ENCODE data around the gene CAMTA1. TPM values are rescaled to one million over a fixed set of nuclear protein-coding genes. Genes with fewer than 3 reads are reported as not detected.

Gene CAMTA1
- total RNA-seq, 2 donors from 2014 or later = 100 to 102 TPM

DNA sequence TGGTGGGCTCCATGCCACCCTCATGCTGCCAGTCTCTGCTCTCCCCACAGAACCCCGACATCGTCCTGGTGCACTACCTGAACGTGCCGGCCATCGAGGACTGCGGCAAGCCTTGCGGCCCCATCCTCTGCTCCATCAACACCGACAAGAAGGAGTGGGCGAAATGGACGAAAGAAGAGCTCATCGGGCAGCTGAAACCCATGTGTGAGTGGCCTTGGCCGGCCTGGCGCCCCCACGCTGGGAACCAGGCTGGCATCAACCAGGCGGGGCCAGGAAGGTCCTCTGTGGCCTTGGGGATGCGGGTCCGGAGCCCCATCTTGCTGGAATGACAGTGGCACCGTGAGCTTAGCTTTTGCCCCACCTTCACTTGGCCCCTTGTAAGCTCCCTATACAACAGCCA is 855.1 kb downstream of the CAMTA1 start:
- WGBS = 93% methylated on average over 18 of the region's 18 CpGs
- H3K27ac ChIP-seq = no peak overlapping the region

DNA sequence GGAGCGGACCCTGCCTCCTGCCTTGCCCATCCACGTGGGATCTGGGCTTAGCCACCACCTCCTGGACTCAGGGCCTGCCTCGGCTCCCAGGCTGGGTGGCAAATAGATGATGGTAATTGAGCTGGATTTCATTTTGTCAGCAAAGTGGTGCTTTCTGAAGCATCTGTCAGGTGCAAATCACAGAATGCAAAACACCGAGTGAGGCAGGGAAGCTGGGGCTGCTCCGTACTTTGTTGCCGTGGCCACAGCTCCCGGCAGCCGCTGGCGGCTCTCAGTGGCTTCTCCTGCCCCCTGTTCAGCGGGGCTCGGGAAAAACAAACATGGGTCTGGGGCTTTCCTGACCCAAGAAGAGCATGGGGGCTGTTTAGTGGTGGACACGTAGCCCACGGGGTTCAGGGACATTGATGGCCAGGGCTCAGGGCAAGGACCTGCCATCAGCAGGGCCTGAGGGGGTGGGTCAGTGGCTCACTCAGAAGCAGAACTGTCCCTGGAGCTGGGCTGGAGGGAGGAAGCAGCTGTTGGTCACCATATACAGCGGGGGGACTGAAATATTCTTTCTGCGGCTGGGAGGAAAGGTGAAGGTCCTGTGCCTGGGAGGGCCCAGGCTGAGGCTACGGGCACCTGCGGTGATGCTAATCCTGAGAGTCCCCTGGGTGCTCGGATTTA is 855.8 kb downstream of the CAMTA1 start:
- WGBS = 79% methylated on average over 18 of the region's 18 CpGs
- no peaks in the 10 kb centered on the region for H3K4me1 ChIP-seq (replicated peaks)
- H3K27me3 ChIP-seq (replicated peaks; ENCODE audit: insufficient read depth) = no peaks in the 10 kb centered on the region
- intact Hi-C loops (cut with DNase I) = loop anchor here (5.0 to 10.0 kb wide), 3 partner anchors 416 to 919 kb away; no protein-coding TSS in a partner anchor
- DNase-seq (ENCODE audit: low spot score) = no peak
- H3K4me3 ChIP-seq = no peak overlapping the region
- H3K27ac ChIP-seq = no peak overlapping the region
- no peaks in the 10 kb centered on the region for H3K36me3 ChIP-seq
- no peaks in the 10 kb centered on the region for H3K9me3 ChIP-seq
- TF ChIP-seq, protein P1, sequence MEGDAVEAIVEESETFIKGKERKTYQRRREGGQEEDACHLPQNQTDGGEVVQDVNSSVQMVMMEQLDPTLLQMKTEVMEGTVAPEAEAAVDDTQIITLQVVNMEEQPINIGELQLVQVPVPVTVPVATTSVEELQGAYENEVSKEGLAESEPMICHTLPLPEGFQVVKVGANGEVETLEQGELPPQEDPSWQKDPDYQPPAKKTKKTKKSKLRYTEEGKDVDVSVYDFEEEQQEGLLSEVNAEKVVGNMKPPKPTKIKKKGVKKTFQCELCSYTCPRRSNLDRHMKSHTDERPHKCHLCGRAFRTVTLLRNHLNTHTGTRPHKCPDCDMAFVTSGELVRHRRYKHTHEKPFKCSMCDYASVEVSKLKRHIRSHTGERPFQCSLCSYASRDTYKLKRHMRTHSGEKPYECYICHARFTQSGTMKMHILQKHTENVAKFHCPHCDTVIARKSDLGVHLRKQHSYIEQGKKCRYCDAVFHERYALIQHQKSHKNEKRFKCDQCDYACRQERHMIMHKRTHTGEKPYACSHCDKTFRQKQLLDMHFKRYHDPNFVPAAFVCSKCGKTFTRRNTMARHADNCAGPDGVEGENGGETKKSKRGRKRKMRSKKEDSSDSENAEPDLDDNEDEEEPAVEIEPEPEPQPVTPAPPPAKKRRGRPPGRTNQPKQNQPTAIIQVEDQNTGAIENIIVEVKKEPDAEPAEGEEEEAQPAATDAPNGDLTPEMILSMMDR (IDR thresholded peaks at IDR 0.05) = no peak
- no peak for TF ChIP-seq POLR2A (IDR thresholded peaks at IDR 0.05)
- TF ChIP-seq POLR2AphosphoS5 (IDR thresholded peaks at IDR 0.05) = no peak

More for the DNA sequence above, 855.1 kb downstream of the CAMTA1 start:
- intact Hi-C loops (cut with DNase I) = loop anchor here (5.0 to 10.0 kb wide), 3 partner anchors 416 to 918 kb away; no protein-coding TSS in a partner anchor
- Histone ChIP-seq H3K27me3 (replicated peaks; ENCODE audit: insufficient read depth) (no peaks in the 10 kb centered on the region), H3K9me3 (no peaks in the 10 kb centered on the region), H3K4me1 (replicated peaks) (no peaks in the 10 kb centered on the region), H3K36me3 (no peaks in the 10 kb centered on the region), H3K4me3 (no peak overlapping the region)
- no peak for TF ChIP-seq POLR2AphosphoS5 (IDR thresholded peaks at IDR 0.05)
- no peak for TF ChIP-seq POLR2A (IDR thresholded peaks at IDR 0.05)
- TF ChIP-seq, protein P1 (IDR thresholded peaks at IDR 0.05) = no peak
- no peak for DNase-seq (ENCODE audit: low spot score)

DNA sequence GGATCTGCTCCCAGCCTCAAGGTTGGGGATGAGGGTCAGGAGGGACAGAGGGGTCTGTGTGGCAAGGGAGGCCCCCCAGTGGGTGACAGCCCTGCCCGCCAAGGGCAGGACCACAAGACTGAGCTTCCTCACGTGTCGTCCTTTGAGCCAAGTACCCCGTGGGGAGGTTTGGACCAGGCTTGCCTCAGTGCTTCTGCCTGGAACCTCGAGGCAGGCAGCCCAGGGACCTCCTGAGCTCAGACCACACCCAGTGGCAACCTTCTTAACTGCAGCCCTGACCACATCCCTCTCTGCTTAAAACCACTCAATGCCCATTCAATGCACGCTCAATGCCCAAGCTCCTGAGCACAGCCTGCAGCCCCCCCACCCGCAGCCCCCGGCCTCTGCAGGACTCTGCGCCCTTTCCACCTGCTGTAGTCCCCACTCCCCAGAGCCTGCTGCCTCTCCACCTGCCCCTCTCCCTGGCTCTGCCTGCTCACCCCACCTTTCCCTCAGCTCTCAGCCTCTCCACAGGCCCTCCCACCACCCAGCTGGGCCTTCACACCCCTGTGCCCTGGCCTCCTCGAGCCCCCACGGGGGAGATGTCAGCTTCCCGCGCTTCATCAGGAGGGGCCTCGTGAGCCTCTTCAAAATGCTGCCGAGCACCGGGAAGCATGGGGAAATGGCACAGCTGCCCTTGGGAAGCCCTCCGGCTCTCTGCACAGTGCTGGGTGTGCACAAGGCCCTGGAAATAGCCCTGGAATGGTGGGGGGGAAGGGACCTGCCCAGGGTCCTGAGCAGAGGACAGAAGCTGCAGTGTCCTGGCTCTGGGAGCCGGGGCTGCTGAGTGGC is 856.5 kb downstream of the CAMTA1 start:
- no peaks in the 10 kb centered on the region for H3K27me3 ChIP-seq (replicated peaks; ENCODE audit: insufficient read depth)
- no peak overlapping the region for H3K4me3 ChIP-seq
- H3K9me3 ChIP-seq = no peaks in the 10 kb centered on the region
- intact Hi-C loops (cut with DNase I) = loop anchor here (5.0 to 10.0 kb wide), 3 partner anchors 417 to 920 kb away; no protein-coding TSS in a partner anchor
- no peaks in the 10 kb centered on the region for H3K36me3 ChIP-seq
- TF ChIP-seq, protein P1 (IDR thresholded peaks at IDR 0.05) = no peak
- TF ChIP-seq POLR2A (IDR thresholded peaks at IDR 0.05) (no peak), POLR2AphosphoS5 (IDR thresholded peaks at IDR 0.05) (no peak)
- H3K27ac ChIP-seq = no peak overlapping the region
- H3K4me1 ChIP-seq (replicated peaks) = no peaks in the 10 kb centered on the region
- DNase-seq (ENCODE audit: low spot score) = no peak
- 72% methylated on average over 18 of the region's 18 CpGs for WGBS

DNA sequence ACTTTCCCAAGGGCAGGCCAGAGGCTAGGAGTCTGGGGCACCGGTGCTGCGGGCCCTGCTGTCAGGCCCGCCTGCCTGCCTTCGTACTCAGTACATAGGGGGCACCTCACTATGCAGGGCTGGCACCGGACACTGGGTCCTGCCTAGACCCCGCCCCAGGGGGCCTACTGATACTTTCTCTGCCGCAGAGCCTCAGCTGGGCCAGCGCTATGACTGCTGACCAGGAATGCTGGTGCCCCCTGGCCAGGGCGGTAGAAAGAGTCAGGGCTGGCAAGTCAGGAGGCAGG is 857.1 kb downstream of the CAMTA1 start:
- intact Hi-C loops (cut with DNase I) = loop anchor here (5.0 to 10.0 kb wide), 3 partner anchors 418 to 920 kb away; no protein-coding TSS in a partner anchor
- no peak for DNase-seq (ENCODE audit: low spot score)
- Histone ChIP-seq H3K4me1 (replicated peaks) (no peaks in the 10 kb centered on the region), H3K27ac (no peak overlapping the region), H3K36me3 (no peaks in the 10 kb centered on the region), H3K4me3 (no peak overlapping the region), H3K9me3 (no peaks in the 10 kb centered on the region), H3K27me3 (replicated peaks; ENCODE audit: insufficient read depth) (no peaks in the 10 kb centered on the region)
- 98% methylated on average over 9 of the region's 9 CpGs for WGBS
- TF ChIP-seq, protein P1 (IDR thresholded peaks at IDR 0.05) = no peak
- TF ChIP-seq POLR2A (IDR thresholded peaks at IDR 0.05) = no peak
- no peak for TF ChIP-seq POLR2AphosphoS5 (IDR thresholded peaks at IDR 0.05)

All from prostate gland (tissue), 2 donors.